ENCODE data around the gene FANCI. TPM values are rescaled to one million over a fixed set of nuclear protein-coding genes. Genes with fewer than 3 reads are reported as not detected.

FANCI gene
- total and polyA plus RNA-seq, 2 of the 4 experiments (the other 2 are of a cell fraction), result 13.2 to 34.2 TPM

- Histone ChIP-seq H3K4me2 (ENCODE audit: low read depth, low read length) (no peak overlapping the region), H2BK20ac (ENCODE audit: low read depth, low read length) (no peak overlapping the region), H3K27ac (ENCODE audit: insufficient read depth, low read length) (no peak overlapping the region), H4K91ac (ENCODE audit: insufficient read depth, low read depth, low read length) (no peak overlapping the region), H2BK120ac (ENCODE audit: low read depth, low read length) (no peak overlapping the region), H3K56ac (ENCODE audit: extremely low read depth, insufficient read depth, low read length) (no peak overlapping the region), H3K4ac (ENCODE audit: low read depth, low read length) (no peak overlapping the region), H3K9me1 (ENCODE audit: insufficient read depth, low read length) (peaks cover 13% of the 10 kb centered on the region), H3K18ac (ENCODE audit: low read depth, low read length) (no peak overlapping the region), H3K9me3 (ENCODE audit: control insufficient read depth, insufficient read depth, low read length) (no peaks in the 10 kb centered on the region), H2AFZ (replicated peaks; ENCODE audit: low read length, poor library complexity) (no peak overlapping the region), H3K79me1 (ENCODE audit: low read depth in 1 of 2, low read length in 2 of 2) (peaks cover 52 to 79% of the 10 kb centered on the region in 2 experiments), H3K4me1 (ENCODE audit: control insufficient read depth, insufficient read depth, low read length) (peaks cover 4% of the 10 kb centered on the region; the same call in 1 of the 2 replicates), H4K8ac (ENCODE audit: low read depth in 2 of 2, low read length in 2 of 2) (no peak overlapping the region), H3K14ac (replicated peaks; ENCODE audit: low read depth, low read length) (no peak overlapping the region), H4K5ac (ENCODE audit: low read depth, low read length) (no peak overlapping the region), H3K23ac (ENCODE audit: low read depth, low read length) (no peak overlapping the region), H2BK5ac (ENCODE audit: low read depth, low read length, poor library complexity, severe bottlenecking) (no peak overlapping the region), H4K20me1 (ENCODE audit: insufficient read depth, low read length) (peaks cover 55% of the 10 kb centered on the region), H2BK15ac (ENCODE audit: low read depth, low read length) (no peak overlapping the region), H2AK5ac (ENCODE audit: low read depth, low read length) (no peak overlapping the region), H3K27me3 (ENCODE audit: control insufficient read depth, insufficient read depth, low read length) (no peaks in the 10 kb centered on the region), H2AK9ac (replicated peaks; ENCODE audit: low read depth, low read length, poor library complexity) (no peak overlapping the region), H3K4me3 (ENCODE audit: insufficient read depth, low read depth, low read length) (no peak overlapping the region), H3K9ac (ENCODE audit: low read depth, low read length) (no peak overlapping the region), H3K36me3 (ENCODE audit: control insufficient read depth, insufficient read depth, low read length) (peaks cover 89% of the 10 kb centered on the region)
- TF ChIP-seq RAD21 (IDR thresholded peaks at IDR 0.05; ENCODE audit: low read length), result no peak
- no peak for TF ChIP-seq CHD1 (IDR thresholded peaks at IDR 0.05; ENCODE audit: low read depth, low read length)
- no peak for TF ChIP-seq USF2 (IDR thresholded peaks at IDR 0.05; ENCODE audit: low read depth, low read length)
- TF ChIP-seq CEBPB (IDR thresholded peaks at IDR 0.05; ENCODE audit: low read depth, low read length), result no peak
- TF ChIP-seq RFX5 (IDR thresholded peaks at IDR 0.05; ENCODE audit: low read depth, low read length), result no peak
- TF ChIP-seq FOS (IDR thresholded peaks at IDR 0.05; ENCODE audit: low read depth, low read length), result no peak
- no peak for TF ChIP-seq MAZ (IDR thresholded peaks at IDR 0.05; ENCODE audit: borderline replicate concordance, low read depth, low read length)
- intact Hi-C loops (cut with micrococcal nuclease) (no loop called here), dilution Hi-C loops (cut with HindIII; ENCODE audit: low sequenced_read_pairs, unreplicated experiment) (no loop called here), in situ Hi-C loops (cut with MboI; ENCODE audit: low sequenced_read_pairs) (no loop called here)
- ChIA-PET CTCF (no interaction called here), POLR2A (ENCODE audit: unreplicated experiment) (no interaction called here)
- BruUV-seq (replicated peaks), result no TSS peak
- ATAC-seq (ENCODE audit: low read depth), result no peak
- no peak for DNase-seq
- 83% methylated on average over 3 of the region's 6 CpGs; no CpG with 5 or more reads in 1 of the 2 experiments for WGBS, 2 experiments (ENCODE audit: extremely low coverage in 2 of 2, insufficient read length in 1 of 2)
These were observed 83.3 kb downstream of the FANCI start for GRCh38 chr15:89327113-89327512.
